ENCODE results near the gene RNF114. TPM values are rescaled to one million over a fixed set of nuclear protein-coding genes. Genes with fewer than 3 reads are reported as not detected.
"Not testable (repeated sequence)": the region's sequence is repeated elsewhere in the genome, so short reads cannot be mapped to it uniquely, and the experiment has no call there.

RNF114 gene
- polyA plus RNA-seq, 1 donor (not counting 4 experiments of a cell fraction or from before 2014, with no cell fraction given), result 58.4 TPM

- Histone ChIP-seq H3K4me2 (ENCODE audit: control insufficient read depth, extremely low read depth, insufficient read depth, low read depth, low read length) (no peak overlapping the region), H3K9me1 (ENCODE audit: control insufficient read depth, extremely low read depth, insufficient read depth, low read length) (no peaks in the 10 kb centered on the region), H3K4me3 (ENCODE audit: control insufficient read depth in 2 of 3, extremely low read depth in 1 of 3, insufficient read depth in 2 of 3, low read depth in 1 of 3, low read length in 3 of 3) (no peak overlapping the region), H4K20me1 (ENCODE audit: control insufficient read depth, extremely low read depth, insufficient read depth, low read length) (no peaks in the 10 kb centered on the region), H3K9me3 (ENCODE audit: control insufficient read depth, low read depth, low read length) (no peaks in the 10 kb centered on the region), H2AFZ (ENCODE audit: control insufficient read depth, low read length) (no peak overlapping the region), H3K79me2 (ENCODE audit: control insufficient read depth, insufficient read depth, low read length) (no peaks in the 10 kb centered on the region), H3K9ac (ENCODE audit: control insufficient read depth, extremely low read depth, insufficient read depth, low read length) (no peak overlapping the region), H3K4me1 (ENCODE audit: control insufficient read depth, extremely low read depth, insufficient read depth, low read length) (no peaks in the 10 kb centered on the region), H3K27ac (ENCODE audit: control insufficient read depth, insufficient read depth, low read length) (no peak overlapping the region), H3K27me3 (ENCODE audit: control insufficient read depth, extremely low read depth, insufficient read depth, low read length) (no peaks in the 10 kb centered on the region), H3K36me3 (ENCODE audit: control insufficient read depth in 2 of 2, extremely low read depth in 1 of 2, insufficient read depth in 2 of 2, low read length in 2 of 2) (no peaks in the 10 kb centered on the region)
- dilution Hi-C loops (cut with MboI; ENCODE audit: extremely low pct_ligation_motif_present, low sequenced_read_pairs), result no loop called here
- FAIRE-seq (no peak), DNase-seq (ENCODE audit: low read depth, low spot score) (no peak)
- TF ChIP-seq CTCF (optimal IDR thresholded peaks at IDR 0.05 in 1 of 3, IDR thresholded peaks at IDR 0.05 in 1 of 3, conservative IDR thresholded peaks at IDR 0.05 in 1 of 3; ENCODE audit: extremely low read depth in 1 of 3, insufficient read depth in 2 of 3, low read length in 3 of 3) (no peak), EZH2 (IDR thresholded peaks at IDR 0.05; ENCODE audit: low read length) (no peak)
Measured at GRCh38 chr20:49999329-49999728, 63.1 kb downstream of the RNF114 start.

- H3K36me3 ChIP-seq (ENCODE audit: control insufficient read depth in 2 of 2, extremely low read depth in 1 of 2, insufficient read depth in 2 of 2, low read length in 2 of 2); H2AFZ ChIP-seq (ENCODE audit: control insufficient read depth, low read length); H4K20me1 ChIP-seq (ENCODE audit: control insufficient read depth, extremely low read depth, insufficient read depth, low read length); H3K9ac ChIP-seq (ENCODE audit: control insufficient read depth, extremely low read depth, insufficient read depth, low read length); H3K4me1 ChIP-seq (ENCODE audit: control insufficient read depth, extremely low read depth, insufficient read depth, low read length); H3K9me1 ChIP-seq (ENCODE audit: control insufficient read depth, extremely low read depth, insufficient read depth, low read length); H3K79me2 ChIP-seq (ENCODE audit: control insufficient read depth, insufficient read depth, low read length); dilution Hi-C loops (cut with MboI; ENCODE audit: extremely low pct_ligation_motif_present, low sequenced_read_pairs); H3K4me3 ChIP-seq (ENCODE audit: control insufficient read depth in 2 of 3, extremely low read depth in 1 of 3, insufficient read depth in 2 of 3, low read depth in 1 of 3, low read length in 3 of 3); FAIRE-seq; H3K27ac ChIP-seq (ENCODE audit: control insufficient read depth, insufficient read depth, low read length); H3K27me3 ChIP-seq (ENCODE audit: control insufficient read depth, extremely low read depth, insufficient read depth, low read length); DNase-seq (ENCODE audit: low read depth, low spot score); H3K9me3 ChIP-seq (ENCODE audit: control insufficient read depth, low read depth, low read length); H3K4me2 ChIP-seq (ENCODE audit: control insufficient read depth, extremely low read depth, insufficient read depth, low read depth, low read length): not testable (repeated sequence)
Measured at GRCh38 chr20:50000548-50001222, 64.5 kb downstream of the RNF114 start.

- no peaks in the 10 kb centered on the region for H3K27me3 ChIP-seq (ENCODE audit: control insufficient read depth, extremely low read depth, insufficient read depth, low read length)
- H3K4me3 ChIP-seq (ENCODE audit: control insufficient read depth in 2 of 3, extremely low read depth in 1 of 3, insufficient read depth in 2 of 3, low read depth in 1 of 3, low read length in 3 of 3), result no peak overlapping the region
- no peaks in the 10 kb centered on the region for H3K4me1 ChIP-seq (ENCODE audit: control insufficient read depth, extremely low read depth, insufficient read depth, low read length)
- TF ChIP-seq EZH2 (IDR thresholded peaks at IDR 0.05; ENCODE audit: low read length) (no peak), CTCF (optimal IDR thresholded peaks at IDR 0.05 in 1 of 3, IDR thresholded peaks at IDR 0.05 in 1 of 3, conservative IDR thresholded peaks at IDR 0.05 in 1 of 3; ENCODE audit: extremely low read depth in 1 of 3, insufficient read depth in 2 of 3, low read length in 3 of 3) (no peak)
- DNase-seq (ENCODE audit: low read depth, low spot score) (no peak), FAIRE-seq (no peak)
- H3K9me1 ChIP-seq (ENCODE audit: control insufficient read depth, extremely low read depth, insufficient read depth, low read length), result no peaks in the 10 kb centered on the region
- H3K27ac ChIP-seq (ENCODE audit: control insufficient read depth, insufficient read depth, low read length), result no peak overlapping the region
- no peaks in the 10 kb centered on the region for H3K9me3 ChIP-seq (ENCODE audit: control insufficient read depth, low read depth, low read length)
- H3K4me2 ChIP-seq (ENCODE audit: control insufficient read depth, extremely low read depth, insufficient read depth, low read depth, low read length), result no peak overlapping the region
- no peaks in the 10 kb centered on the region for H3K36me3 ChIP-seq (ENCODE audit: control insufficient read depth in 2 of 2, extremely low read depth in 1 of 2, insufficient read depth in 2 of 2, low read length in 2 of 2)
- no peak overlapping the region for H2AFZ ChIP-seq (ENCODE audit: control insufficient read depth, low read length)
- H4K20me1 ChIP-seq (ENCODE audit: control insufficient read depth, extremely low read depth, insufficient read depth, low read length), result no peaks in the 10 kb centered on the region
- no peak overlapping the region for H3K9ac ChIP-seq (ENCODE audit: control insufficient read depth, extremely low read depth, insufficient read depth, low read length)
- dilution Hi-C loops (cut with MboI; ENCODE audit: extremely low pct_ligation_motif_present, low sequenced_read_pairs), result no loop called here
- H3K79me2 ChIP-seq (ENCODE audit: control insufficient read depth, insufficient read depth, low read length), result no peaks in the 10 kb centered on the region
Measured at GRCh38 chr20:50001784-50002311, 65.7 kb downstream of the RNF114 start.
